Effector CD4-positive, alpha-beta T cell (primary cell): ENCODE data around the gene SCP2.

Source experiments
- DNase-seq: peaks from one replicate; pipeline ENCODE4 v3.0.0-alpha.2; 2020
- total RNA-seq: gene quantifications from one replicate; lab custom pipeline; 2026; lab: John Stamatoyannopoulos, UW

Gene SCP2, protein sequence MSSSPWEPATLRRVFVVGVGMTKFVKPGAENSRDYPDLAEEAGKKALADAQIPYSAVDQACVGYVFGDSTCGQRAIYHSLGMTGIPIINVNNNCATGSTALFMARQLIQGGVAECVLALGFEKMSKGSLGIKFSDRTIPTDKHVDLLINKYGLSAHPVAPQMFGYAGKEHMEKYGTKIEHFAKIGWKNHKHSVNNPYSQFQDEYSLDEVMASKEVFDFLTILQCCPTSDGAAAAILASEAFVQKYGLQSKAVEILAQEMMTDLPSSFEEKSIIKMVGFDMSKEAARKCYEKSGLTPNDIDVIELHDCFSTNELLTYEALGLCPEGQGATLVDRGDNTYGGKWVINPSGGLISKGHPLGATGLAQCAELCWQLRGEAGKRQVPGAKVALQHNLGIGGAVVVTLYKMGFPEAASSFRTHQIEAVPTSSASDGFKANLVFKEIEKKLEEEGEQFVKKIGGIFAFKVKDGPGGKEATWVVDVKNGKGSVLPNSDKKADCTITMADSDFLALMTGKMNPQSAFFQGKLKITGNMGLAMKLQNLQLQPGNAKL
- total RNA-seq: 37.5 reads per million, percentile 62 among the genes with 10 or more reads in this experiment

DNA sequence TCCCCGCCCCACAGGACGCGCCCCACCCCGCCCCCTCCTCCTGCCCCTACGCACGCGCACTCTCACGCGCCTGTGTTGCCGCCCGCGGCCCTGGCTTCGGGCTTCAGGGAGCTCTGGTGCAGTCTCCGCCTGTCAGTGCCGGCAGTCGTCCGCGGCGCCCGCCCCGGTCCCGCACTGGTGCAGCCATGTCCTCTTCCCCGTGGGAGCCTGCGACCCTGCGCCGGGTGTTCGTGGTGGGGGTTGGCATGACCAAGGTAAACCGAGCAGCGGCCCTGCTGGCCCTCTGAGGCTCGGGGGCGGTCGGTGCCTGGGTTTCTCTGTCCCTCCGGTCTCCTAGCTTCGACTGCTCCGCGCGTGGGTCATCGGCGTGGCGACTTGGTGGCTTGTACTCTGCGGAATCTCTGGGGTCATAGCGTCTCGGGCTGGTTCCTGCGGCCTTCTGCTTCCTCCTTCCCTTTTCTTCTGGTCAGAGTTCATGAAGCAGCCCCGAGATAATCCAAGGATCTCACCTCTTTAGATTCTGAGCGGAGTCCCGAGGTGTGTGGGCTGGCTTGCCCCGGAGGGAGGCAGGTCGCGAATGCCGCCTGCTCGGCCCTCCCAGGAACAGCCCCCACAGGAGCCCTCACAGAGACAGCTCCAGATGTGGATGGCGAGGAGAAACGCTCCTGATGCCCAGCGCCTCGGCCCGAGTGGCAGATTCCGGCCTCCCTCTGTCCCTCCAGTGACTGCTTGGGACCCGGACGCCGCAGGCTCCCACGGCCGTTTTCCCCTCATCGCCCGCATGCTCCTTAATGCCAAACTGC lies at the start of gene SCP2:
Gene SCP2 (plus strand): TSS at position 65 of the 803 bp plus-strand sequence. CDS start 121 bp downstream, at position 186.
- DNase-seq: peak; percentile 66

DNA sequence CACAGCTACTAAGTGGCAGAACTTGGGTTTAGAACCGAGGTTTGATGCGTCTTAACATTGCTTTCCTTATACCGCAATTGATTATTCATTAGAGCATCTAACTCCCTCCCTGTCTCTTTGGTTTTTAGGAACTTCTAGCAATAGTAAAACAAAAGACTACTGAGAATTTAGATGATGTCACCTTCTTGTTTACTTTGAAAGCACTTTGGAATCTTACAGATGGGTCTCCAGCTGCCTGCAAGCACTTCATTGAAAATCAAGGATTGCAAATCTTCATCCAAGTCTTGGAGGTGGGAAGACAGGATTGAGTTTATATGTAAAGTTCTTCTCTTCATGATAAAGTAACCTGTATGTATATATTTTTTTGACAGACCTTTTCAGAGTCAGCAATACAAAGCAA lies 49.5 kb upstream of the SCP2 start:
- no peak for DNase-seq

DNA sequence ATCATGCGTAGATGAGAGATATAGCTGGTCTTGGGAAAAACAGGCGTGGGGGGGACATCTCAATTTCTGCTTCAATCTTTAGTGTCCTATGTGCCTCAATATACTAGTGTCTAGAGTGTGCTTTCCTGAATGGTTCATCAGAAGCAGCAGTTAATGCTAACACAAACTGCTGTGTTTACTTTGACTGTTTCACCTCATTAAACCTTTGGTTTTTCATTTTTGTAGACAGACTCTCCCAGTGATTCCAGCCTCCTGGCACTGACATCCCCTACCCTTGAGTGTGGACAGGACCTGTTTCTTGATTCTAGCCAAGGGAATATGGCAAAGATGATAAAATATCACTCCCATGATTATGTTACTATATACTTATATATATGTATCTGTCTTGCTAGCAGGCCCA lies 46.9 kb upstream of the SCP2 start:
- DNase-seq: no peak

DNA sequence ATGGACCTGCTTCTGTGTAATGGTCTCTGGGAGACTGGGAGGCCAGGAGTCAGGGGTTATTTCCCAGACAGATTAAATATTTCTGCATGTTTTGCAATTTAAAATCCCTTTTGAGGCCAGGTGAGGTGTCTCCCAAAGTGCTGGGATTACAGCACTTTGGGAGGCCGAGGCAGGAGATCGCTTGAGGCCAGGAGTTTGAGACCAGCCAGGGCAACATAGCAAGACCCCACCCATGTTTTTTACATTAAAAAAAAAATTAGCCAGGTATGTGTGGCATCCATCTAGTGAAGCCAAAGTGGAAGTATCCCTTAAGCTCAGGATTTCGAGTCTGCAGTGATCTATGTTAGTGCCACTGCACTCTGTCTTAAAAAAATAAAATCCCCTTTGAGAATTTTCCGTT lies 39.6 kb upstream of the SCP2 start:
- no peak for DNase-seq

DNA sequence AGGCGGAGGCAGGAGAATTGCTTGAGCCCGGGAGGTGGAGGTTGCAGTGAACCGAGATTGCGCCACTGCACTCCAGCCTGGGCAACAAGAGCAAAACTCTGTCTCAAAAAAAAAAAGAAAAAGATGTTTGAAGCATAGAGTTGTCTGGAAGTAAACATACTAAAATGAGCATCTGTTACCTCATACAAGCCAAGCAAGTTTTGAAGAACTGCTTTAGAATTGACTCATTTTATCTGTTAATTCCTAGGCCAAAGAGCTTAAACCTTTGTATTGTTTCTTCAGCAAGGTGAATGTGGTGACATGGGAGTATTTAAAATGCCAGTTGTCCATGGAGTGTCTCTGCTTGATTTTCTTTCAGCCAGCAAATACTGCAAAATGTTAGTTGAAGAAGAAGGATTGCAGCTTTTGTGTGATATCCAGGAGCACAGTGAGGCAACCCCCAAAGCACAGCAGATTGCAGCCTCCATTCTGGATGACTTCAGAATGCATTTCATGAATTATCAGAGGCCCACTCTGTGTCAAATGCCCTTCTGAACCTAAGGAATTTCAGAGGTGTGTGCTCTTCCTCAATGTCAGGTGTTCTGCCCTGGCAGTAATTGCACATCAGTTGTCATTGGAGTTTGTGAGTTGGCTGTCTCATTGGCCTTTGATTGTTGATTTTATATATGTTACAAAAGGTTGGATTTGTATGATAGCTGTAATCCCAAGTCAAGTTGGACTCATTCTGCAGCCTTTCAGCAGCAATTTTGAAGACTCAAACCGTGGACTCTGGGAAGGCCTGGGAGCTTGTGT lies 34.5 kb upstream of the SCP2 start:
- DNase-seq: no peak

- DNase-seq: no peak
These were observed 27.6 kb upstream of the SCP2 start for GRCh38 chr1:52899445-52899894.

GRCh38 chr1:52900402-52900801 lies 26.7 kb upstream of the SCP2 start:
- DNase-seq: no peak

- no peak for DNase-seq
These were observed 25.7 kb upstream of the SCP2 start for GRCh38 chr1:52901384-52901783.

GRCh38 chr1:52904208-52904926 lies 22.7 kb upstream of the SCP2 start:
- DNase-seq: no peak

DNA sequence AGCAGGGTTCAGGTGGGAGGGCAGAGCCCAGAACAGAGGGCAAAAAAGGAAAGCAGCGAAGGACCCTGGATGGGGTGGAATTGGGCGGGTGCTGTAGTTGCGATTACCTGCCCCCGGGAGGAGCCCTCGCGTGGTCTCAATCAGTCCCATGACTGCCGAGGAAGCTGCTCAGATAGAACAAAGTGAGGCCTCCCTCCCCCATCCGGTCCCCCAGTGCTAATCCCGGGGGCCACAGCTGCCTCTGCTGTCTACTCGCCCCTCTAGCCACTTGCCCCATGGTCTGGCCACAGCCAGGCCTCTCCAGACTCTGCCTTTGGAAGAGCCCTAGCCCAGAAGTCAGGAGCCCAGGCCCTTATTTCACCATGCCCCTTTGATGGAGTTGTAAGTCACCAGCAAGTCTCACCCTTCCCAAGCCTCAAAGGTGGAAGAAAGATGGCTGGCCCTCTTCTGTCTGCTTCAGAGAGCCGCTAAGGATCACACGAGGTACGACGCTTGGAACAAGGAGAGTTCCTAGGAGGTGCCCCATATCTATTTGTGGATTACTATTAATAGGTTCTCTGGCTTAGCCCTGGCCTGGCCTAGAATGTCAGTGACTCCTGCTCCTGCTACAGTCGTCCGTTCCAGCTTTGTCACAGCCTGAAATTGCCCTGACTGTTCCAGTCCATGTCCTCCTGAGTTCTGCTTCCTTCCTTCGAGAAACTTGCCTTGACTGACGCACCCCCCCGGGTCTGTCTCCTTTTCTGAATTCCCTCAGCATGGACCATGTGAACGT lies 22.0 kb upstream of the SCP2 start:
- no peak for DNase-seq

GRCh38 chr1:52906135-52906603 lies 20.9 kb upstream of the SCP2 start:
- no peak for DNase-seq

DNA sequence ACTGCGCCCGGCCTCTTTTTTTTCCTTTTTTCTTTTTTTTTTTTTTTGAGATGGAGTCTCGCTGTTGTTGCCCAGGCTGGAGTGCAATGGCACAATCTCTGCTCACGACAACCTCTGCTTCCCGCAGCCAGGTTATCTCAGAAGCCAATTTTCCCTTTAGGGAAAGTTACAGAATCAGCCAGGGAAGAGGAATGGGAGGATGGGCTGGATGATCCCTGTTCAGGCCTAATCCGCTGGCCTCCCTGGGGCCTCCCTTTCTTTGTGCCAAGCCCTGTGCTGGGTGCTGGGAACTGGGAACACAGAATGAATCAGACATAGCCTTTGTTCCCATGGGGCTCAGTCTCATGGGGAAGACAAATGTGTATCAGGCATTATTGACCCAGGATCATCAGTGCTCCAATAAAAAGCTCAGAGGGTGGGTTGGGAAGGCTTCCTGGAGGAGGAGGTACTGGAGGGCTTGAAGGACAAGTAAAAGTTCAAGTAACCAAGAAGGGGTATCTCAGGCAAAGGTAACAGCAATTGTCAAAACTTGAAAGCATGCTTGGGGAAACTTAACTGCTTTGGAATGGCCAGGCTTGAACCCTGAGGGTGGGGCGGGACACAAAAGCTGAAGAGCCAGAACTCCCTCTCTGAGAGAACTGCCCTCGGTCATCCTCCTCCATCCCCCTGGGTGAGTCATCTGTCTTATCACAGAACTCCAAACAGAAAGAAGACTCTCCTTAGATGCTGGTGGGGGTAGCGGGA lies 19.8 kb upstream of the SCP2 start:
- no peak for DNase-seq

GRCh38 chr1:52907812-52908153 lies 19.3 kb upstream of the SCP2 start:
- no peak for DNase-seq

- no peak for DNase-seq
These were observed 15.5 kb upstream of the SCP2 start for GRCh38 chr1:52911541-52911940.

GRCh38 chr1:52913014-52913413 lies 14.1 kb upstream of the SCP2 start:
- DNase-seq: no peak

DNA sequence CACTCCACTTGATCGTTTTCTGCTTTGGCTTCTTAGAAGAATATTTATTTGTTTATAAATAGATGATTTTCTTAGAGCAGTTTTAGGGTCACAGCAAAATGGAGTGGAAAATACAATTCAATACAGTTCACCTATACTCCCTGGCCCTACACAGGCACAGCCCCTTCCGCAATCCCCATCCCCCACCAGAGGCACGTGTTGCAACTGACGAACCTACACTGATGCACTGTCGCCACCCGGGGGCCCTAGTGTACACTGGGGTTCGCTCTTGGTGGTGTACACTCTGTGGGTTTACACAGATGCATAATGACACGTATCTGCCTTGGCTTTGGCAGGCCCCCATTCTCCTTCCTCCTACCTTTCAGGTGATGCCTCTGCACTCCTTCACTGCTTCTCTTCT lies 13.5 kb upstream of the SCP2 start:
- DNase-seq: no peak

DNA sequence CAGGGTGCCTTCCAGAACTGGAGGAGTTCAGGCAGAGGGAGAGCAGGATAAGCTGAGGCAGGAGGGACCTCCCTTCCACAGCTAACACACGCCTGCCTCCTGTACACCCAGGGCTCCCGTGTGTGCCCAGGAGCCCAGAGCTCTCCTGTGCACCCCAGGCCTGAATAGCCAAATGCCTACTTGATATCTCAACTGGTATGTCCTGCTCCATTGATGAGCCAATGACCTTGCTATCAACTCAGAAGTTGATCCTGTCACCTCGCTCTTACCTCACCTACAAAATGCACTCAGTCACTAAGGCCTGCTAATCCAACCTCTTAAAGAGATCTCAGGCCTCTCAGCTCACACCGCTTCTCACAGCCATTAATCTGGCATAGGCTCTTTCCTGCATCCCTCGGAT lies 12.6 kb upstream of the SCP2 start:
- DNase-seq: no peak

- DNase-seq: no peak
These were observed 11.7 kb upstream of the SCP2 start for GRCh38 chr1:52915211-52915854.

- no peak for DNase-seq
These were observed 11.2 kb upstream of the SCP2 start for GRCh38 chr1:52915855-52916220.
